NCI-H1694 (cell line): Measurements from ENCODE around the gene MYL7.
"Not testable (repeated sequence)": the region's sequence is repeated elsewhere in the genome, so short reads cannot be mapped to it uniquely, and the experiment has no call there.

Experiments
- DNase-seq: peaks from one replicate; lab custom pipeline; 2025; lab: John Stamatoyannopoulos, UW

Gene MYL7

GRCh38 chr7:44141221-44141850, at the start of gene MYL7:
Gene MYL7 (minus strand): TSS chr7:44141332. CDS start chr7:44141305, 27 bp downstream.
- no peak for DNase-seq

GRCh38 chr7:44189993-44190872, 49.1 kb upstream of the MYL7 start:
- DNase-seq, result no peak

GRCh38 chr7:44189286-44189992, 48.3 kb upstream of the MYL7 start, which contains the start of gene GCK:
Gene GCK (minus strand): TSS chr7:44189439. CDS start chr7:44188953, 486 bp downstream.
- no peak for DNase-seq

- no peak for DNase-seq
Measured at GRCh38 chr7:44188480-44189225, 47.5 kb upstream of the MYL7 start.

- no peak for DNase-seq
Measured at GRCh38 chr7:44187636-44188416, 46.7 kb upstream of the MYL7 start.

GRCh38 chr7:44186736-44187135, 45.6 kb upstream of the MYL7 start:
- no peak for DNase-seq

GRCh38 chr7:44185729-44186128, 44.6 kb upstream of the MYL7 start:
- no peak for DNase-seq

GRCh38 chr7:44184873-44185446, 43.8 kb upstream of the MYL7 start:
- no peak for DNase-seq

GRCh38 chr7:44184206-44184872, 43.2 kb upstream of the MYL7 start:
- no peak for DNase-seq

GRCh38 chr7:44183386-44183785, 42.3 kb upstream of the MYL7 start:
- no peak for DNase-seq

GRCh38 chr7:44182827-44183226, 41.7 kb upstream of the MYL7 start:
- no peak for DNase-seq

- no peak for DNase-seq
Measured at GRCh38 chr7:44180631-44181030, 39.5 kb upstream of the MYL7 start.

- DNase-seq, result peak; percentile 12
Measured at GRCh38 chr7:44177570-44178131, 36.5 kb upstream of the MYL7 start.

GRCh38 chr7:44176486-44176885, 35.4 kb upstream of the MYL7 start:
- DNase-seq, result no peak

- DNase-seq, result no peak
Measured at GRCh38 chr7:44175730-44176129, 34.6 kb upstream of the MYL7 start.

- DNase-seq, result not testable (repeated sequence)
Measured at GRCh38 chr7:44174694-44174948, 33.5 kb upstream of the MYL7 start.

GRCh38 chr7:44173911-44174693, 33.0 kb upstream of the MYL7 start:
- no peak for DNase-seq

- DNase-seq, result no peak
Measured at GRCh38 chr7:44172803-44173424, 31.8 kb upstream of the MYL7 start.

- DNase-seq, result no peak
Measured at GRCh38 chr7:44172352-44172751, 31.2 kb upstream of the MYL7 start.
